Gastrocnemius medialis (tissue), 4 donors: ENCODE measurements around the gene IFT80. TPM values are rescaled to one million over a fixed set of nuclear protein-coding genes. Genes with fewer than 3 reads are reported as not detected.

Experiments used
- ATAC-seq, 2 donors: fragments of 150-250 bp; one replicate each; pipeline ENCODE4 v1.9.1; 2016
- DNase-seq, 2 donors: peaks; one replicate each; pipeline ENCODE4 v3.0.0-alpha.2; 2019
- H3K27ac ChIP-seq, 4 donors: fragments of 200-600 bp; sonication (generic); 1 replicate in 1 of 4; 2 replicates in 3 of 4; pipeline ENCODE4 v1.5.1; 2016 to 2018; ENCODE audit warnings: mild to moderate bottlenecking in 2 of 4, moderate library complexity in 1 of 4
- H3K27me3 ChIP-seq, 3 donors: fragments of 200-600 bp; sonication (generic) in 2 of 3; 1 replicate in 1 of 3; 2 replicates in 2 of 3; pipeline versions ENCODE4 v1.5.1 to v1.6.0; 2016 to 2019; ENCODE audit warnings: mild to moderate bottlenecking in 1 of 3, moderate library complexity in 1 of 3
- H3K36me3 ChIP-seq, 2 donors: fragments of 200-600 bp; sonication (generic) in 1 of 2; one replicate each; pipeline ENCODE4 v1.5.1; 2017 to 2018
- H3K4me1 ChIP-seq, 2 donors: fragments of 200-600 bp; sonication (generic) in 1 of 2; one replicate each; pipeline ENCODE4 v1.5.1; 2016 to 2017; ENCODE audit warnings: mild to moderate bottlenecking in 2 of 2
- H3K4me3 ChIP-seq, 4 donors: fragments of 200-600 bp; sonication (generic) in 3 of 4; 1 replicate in 1 of 4; 2 replicates in 3 of 4; pipeline ENCODE4 v1.5.1; 2016 to 2019; ENCODE audit warnings: mild to moderate bottlenecking in 2 of 4
- H3K9me3 ChIP-seq, 3 donors: fragments of 200-600 bp; sonication (generic) in 2 of 3; 1 replicate in 1 of 3; 2 replicates in 2 of 3; pipeline ENCODE4 v1.5.1; 2016 to 2019
- POLR2A ChIP-seq, 2 donors: fragments of 450-650 bp; IDR thresholded peaks; one replicate each; pipeline ENCODE4 v1.6.1; 2017; ENCODE audit warnings: antibody characterized with exemption in 2 of 2, mild to moderate bottlenecking in 2 of 2, moderate library complexity in 2 of 2
- in situ Hi-C, 4 donors: fragments of 200-750 bp; cut with MboI; loops; one replicate each; pipeline versions ENCODE4 v1.15.0 to v1.8.0; 2017; ENCODE audit warnings: low sequenced_read_pairs in 4 of 4
- intact Hi-C: fragments of 100-400 bp; cut with DNase I; formaldehyde crosslinking; loops from one replicate; pipeline ENCODE4 v1.15.1; 2023; ENCODE audit warnings: low total_unique reads
- total RNA-seq, 4 donors: library from RNA; depleted of rRNA; stranded (reverse); fragments of >200 nt; gene quantifications; one replicate each; pipeline versions ENCODE4 v1.1.0 to v1.2.3, GENCODE V29; 2016
- TF ChIP-seq, protein P1 (sequence below), 5 experiments: fragments of 450-650 bp in 3 of 5; fragments of 200-600 bp in 2 of 5; sonication (generic) in 2 of 5; IDR thresholded peaks in 4 of 5; conservative IDR thresholded peaks in 1 of 5; 1 replicate in 4 of 5; 2 replicates in 1 of 5; pipeline ENCODE4 v1.5.1; 2016 to 2019; ENCODE audit warnings: antibody characterized with exemption in 5 of 5, mild to moderate bottlenecking in 3 of 5, moderate library complexity in 3 of 5

The IFT80 gene
- total RNA-seq, 4 donors from 2014 or later: 3.9 to 7.9 (median 6.0) TPM

DNA sequence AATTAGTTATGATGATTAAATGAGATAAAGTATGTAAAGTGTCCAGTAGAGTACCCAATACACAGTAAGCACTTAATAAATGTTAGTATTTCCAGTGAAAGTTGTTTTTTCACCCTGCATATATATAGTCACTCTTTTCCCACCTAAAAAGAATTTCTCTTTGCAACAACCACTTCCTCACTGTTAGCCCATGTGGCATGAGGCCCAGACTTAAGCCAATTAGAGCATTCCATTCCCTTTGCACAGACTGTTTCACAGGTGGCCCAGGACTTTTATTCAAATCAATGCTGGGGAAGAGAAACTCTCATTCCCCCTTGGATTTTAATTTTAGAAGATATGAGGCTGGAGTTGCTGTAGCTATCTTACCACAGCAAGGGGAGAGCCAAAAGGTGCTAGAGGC, 3.7 kb downstream of the IFT80 start:
- intact Hi-C loops: loop anchor here (5.0 to 10.0 kb wide), 2 partner anchors 170 to 1593 kb away; partner anchors contain the start of genes KPNA4 and MFSD1

GRCh38 chr3:160394009-160394392, 5.0 kb downstream of the IFT80 start:
- intact Hi-C loops: loop anchor here (10.0 kb wide), 1 partner anchor 171 kb away; the partner anchor contains the start of gene KPNA4
- Histone ChIP-seq H3K4me3 (no peak overlapping the region), H3K36me3 (no peaks in the 10 kb centered on the region), H3K9me3 (no peaks in the 10 kb centered on the region), H3K27ac (no peak overlapping the region), H3K27me3 (no peaks in the 10 kb centered on the region), H3K4me1 (peaks cover 6 to 8% of the 10 kb centered on the region in 2 donors)
- in situ Hi-C loops: loop anchor here in 1 of 4 donors (10.0 kb wide), 1 partner anchor 579 kb away; no protein-coding TSS in a partner anchor
- DNase-seq: no peak
- no peak for ATAC-seq
- TF ChIP-seq POLR2A (IDR thresholded peaks at IDR 0.05): no peak
- TF ChIP-seq, protein P1, sequence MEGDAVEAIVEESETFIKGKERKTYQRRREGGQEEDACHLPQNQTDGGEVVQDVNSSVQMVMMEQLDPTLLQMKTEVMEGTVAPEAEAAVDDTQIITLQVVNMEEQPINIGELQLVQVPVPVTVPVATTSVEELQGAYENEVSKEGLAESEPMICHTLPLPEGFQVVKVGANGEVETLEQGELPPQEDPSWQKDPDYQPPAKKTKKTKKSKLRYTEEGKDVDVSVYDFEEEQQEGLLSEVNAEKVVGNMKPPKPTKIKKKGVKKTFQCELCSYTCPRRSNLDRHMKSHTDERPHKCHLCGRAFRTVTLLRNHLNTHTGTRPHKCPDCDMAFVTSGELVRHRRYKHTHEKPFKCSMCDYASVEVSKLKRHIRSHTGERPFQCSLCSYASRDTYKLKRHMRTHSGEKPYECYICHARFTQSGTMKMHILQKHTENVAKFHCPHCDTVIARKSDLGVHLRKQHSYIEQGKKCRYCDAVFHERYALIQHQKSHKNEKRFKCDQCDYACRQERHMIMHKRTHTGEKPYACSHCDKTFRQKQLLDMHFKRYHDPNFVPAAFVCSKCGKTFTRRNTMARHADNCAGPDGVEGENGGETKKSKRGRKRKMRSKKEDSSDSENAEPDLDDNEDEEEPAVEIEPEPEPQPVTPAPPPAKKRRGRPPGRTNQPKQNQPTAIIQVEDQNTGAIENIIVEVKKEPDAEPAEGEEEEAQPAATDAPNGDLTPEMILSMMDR (IDR thresholded peaks at IDR 0.05 in 4 of 5, conservative IDR thresholded peaks at IDR 0.05 in 1 of 5): no peak

More for the DNA sequence above, 3.7 kb downstream of the IFT80 start:
- Histone ChIP-seq H3K9me3 (no peaks in the 10 kb centered on the region), H3K27ac (no peak overlapping the region), H3K4me1 (peaks cover 6 to 11% of the 10 kb centered on the region in 2 donors), H3K36me3 (no peaks in the 10 kb centered on the region), H3K4me3 (no peak overlapping the region), H3K27me3 (no peaks in the 10 kb centered on the region)
- ATAC-seq: no peak
- DNase-seq: no peak
- TF ChIP-seq POLR2A (IDR thresholded peaks at IDR 0.05): no peak
- in situ Hi-C loops: loop anchor here in 1 of 4 donors (10.0 kb wide), 1 partner anchor 580 kb away; no protein-coding TSS in a partner anchor

DNA sequence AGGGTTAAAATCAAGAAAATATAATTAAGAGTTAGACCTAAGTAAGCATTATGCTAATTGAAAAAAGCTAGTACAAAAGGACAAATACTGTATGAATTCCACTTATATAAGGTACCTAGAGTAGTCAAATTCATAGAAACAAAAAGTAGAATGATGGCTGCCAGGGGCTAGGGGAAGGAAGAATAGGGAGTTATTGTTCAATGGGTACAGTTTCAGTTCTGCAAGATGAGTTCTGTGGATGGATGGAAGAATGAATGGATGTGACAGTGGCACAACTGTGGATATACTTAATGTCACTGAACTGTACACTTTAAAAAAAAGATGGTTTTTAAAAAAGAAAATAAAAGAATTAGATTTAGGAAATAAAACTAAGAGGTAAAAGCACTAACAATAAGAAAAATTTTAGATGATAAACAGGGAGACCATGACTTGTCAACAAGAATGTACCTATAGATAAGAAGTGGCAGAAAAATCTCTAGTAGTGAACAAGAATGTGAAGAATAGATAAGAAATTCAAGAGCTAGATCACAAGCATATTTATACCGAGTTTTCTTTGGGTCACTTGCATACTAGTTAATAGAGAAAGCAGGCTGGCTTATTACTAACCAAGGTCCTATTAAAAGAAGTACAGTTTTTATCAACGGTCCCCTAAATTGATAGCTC, 5.5 kb downstream of the IFT80 start:
- Histone ChIP-seq H3K27me3 (no peaks in the 10 kb centered on the region), H3K4me1 (peaks cover 5% of the 10 kb centered on the region in 2 donors), H3K9me3 (no peaks in the 10 kb centered on the region), H3K36me3 (no peaks in the 10 kb centered on the region), H3K4me3 (no peak overlapping the region), H3K27ac (no peak overlapping the region)
- DNase-seq (no peak), ATAC-seq (no peak)
- in situ Hi-C loops: loop anchor here in 1 of 4 donors (10.0 kb wide), 1 partner anchor 579 kb away; no protein-coding TSS in a partner anchor
- TF ChIP-seq, protein P1 (IDR thresholded peaks at IDR 0.05 in 4 of 5, conservative IDR thresholded peaks at IDR 0.05 in 1 of 5): no peak
- TF ChIP-seq POLR2A (IDR thresholded peaks at IDR 0.05): no peak
- intact Hi-C loops: loop anchor here (10.0 kb wide), 1 partner anchor 171 kb away; the partner anchor contains the start of gene KPNA4

- Histone ChIP-seq H3K27ac (no peak overlapping the region), H3K9me3 (no peaks in the 10 kb centered on the region), H3K4me3 (no peak overlapping the region), H3K4me1 (no peaks in the 10 kb centered on the region), H3K36me3 (no peaks in the 10 kb centered on the region), H3K27me3 (no peaks in the 10 kb centered on the region)
- no peak for ATAC-seq
- DNase-seq: no peak
- intact Hi-C loops (loop anchor here (10.0 kb wide), 1 partner anchor 172 kb away; the partner anchor contains the start of gene KPNA4), in situ Hi-C loops (loop anchor here in 1 of 4 donors (10.0 kb wide), 1 partner anchor 578 kb away; no protein-coding TSS in a partner anchor)
- TF ChIP-seq, protein P1 (IDR thresholded peaks at IDR 0.05 in 4 of 5, conservative IDR thresholded peaks at IDR 0.05 in 1 of 5): no peak
- TF ChIP-seq POLR2A (IDR thresholded peaks at IDR 0.05): no peak
Observed at GRCh38 chr3:160392798-160393197, 6.2 kb downstream of the IFT80 start.

GRCh38 chr3:160390565-160391138, 8.4 kb downstream of the IFT80 start:
- no peak for TF ChIP-seq POLR2A (IDR thresholded peaks at IDR 0.05)
- TF ChIP-seq, protein P1 (IDR thresholded peaks at IDR 0.05 in 4 of 5, conservative IDR thresholded peaks at IDR 0.05 in 1 of 5): no peak
- DNase-seq (no peak), ATAC-seq (no peak)
- Histone ChIP-seq H3K4me1 (no peaks in the 10 kb centered on the region), H3K4me3 (no peak overlapping the region), H3K36me3 (no peaks in the 10 kb centered on the region), H3K27me3 (no peaks in the 10 kb centered on the region), H3K27ac (no peak overlapping the region), H3K9me3 (no peaks in the 10 kb centered on the region)
- intact Hi-C loops (loop anchor here (10.0 kb wide), 1 partner anchor 174 kb away; the partner anchor contains the start of gene KPNA4), in situ Hi-C loops (loop anchor here in 1 of 4 donors (10.0 kb wide), 1 partner anchor 576 kb away; no protein-coding TSS in a partner anchor)
